Measurements from ENCODE around the gene ILKAP.
A peak's percentile ranks its signal among the peaks of the same experiment; 100 is the strongest.

ILKAP gene

DNA sequence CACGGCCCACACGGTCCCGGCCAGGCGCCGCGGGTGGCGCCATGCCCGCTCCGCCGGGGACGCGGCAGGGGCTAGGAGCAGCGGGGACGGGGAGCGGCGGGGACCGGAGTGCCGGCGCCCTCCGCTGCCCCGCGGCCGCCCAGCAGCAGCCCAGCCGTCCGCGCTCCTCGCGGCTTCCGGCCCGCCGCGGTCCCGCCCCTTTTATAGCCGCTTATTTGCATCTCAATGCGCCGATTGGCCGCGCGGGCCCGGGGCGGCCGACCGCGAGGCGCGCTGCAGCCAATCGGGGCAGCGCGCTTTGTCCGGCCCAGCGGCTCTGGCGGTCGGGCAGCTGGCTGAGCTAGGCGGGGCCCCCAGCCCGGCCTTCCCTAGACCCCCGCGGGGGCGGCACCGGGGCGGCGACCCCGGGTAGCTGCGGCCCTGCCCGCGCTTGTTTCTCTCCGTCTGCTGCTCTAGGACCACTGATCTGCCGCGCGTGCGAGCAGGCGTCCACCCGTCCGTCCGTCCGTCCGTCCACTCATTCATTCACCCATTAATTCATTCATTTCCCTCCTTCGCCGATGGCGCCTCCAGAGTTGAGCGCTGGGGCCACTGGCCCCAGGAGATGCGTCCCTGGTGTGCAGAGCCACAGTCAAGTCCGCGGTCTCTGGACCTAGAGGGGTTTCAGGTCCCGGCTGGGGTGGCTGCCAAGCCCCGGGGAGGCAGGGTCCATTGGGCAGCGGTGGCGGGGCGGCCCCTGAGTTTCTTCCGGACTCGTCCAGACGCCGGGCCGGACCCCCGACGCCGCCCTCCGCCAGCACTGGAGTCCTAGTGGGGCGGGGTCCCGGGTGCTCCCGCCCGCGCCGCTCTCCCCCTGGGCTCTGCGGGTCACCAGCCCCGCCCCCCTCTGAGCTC lies 36.6 kb upstream of the ILKAP start, which contains the start of gene HES6:
HES6 (minus strand) TSS at position 176 of the 894 bp plus-strand sequence; CDS start at position 43, 133 bp downstream.
- H3K9me3 Mint-ChIP-seq, result no peaks in the 10 kb centered on the region
- H3K4me3 Mint-ChIP-seq, result peak within 1 kb of the TSS; percentile 84
- H3K27me3 Mint-ChIP-seq, result peaks cover 39% of the 10 kb centered on the region
- H3K36me3 Mint-ChIP-seq (ENCODE audit: low read depth), result peaks cover 2% of the 10 kb centered on the region
- H3K27ac Mint-ChIP-seq, result peak within 1 kb of the TSS; percentile 82
- DNase-seq (peak; percentile 79), ATAC-seq (peak; percentile 79)
- peaks cover 12% of the 10 kb centered on the region for H3K4me1 Mint-ChIP-seq

GRCh38 chr2:238239543-238239862 lies 36.0 kb upstream of the ILKAP start:
- H3K4me1 Mint-ChIP-seq, result peaks cover 15% of the 10 kb centered on the region
- H3K27me3 Mint-ChIP-seq, result peaks cover 43% of the 10 kb centered on the region
- H3K36me3 Mint-ChIP-seq (ENCODE audit: low read depth), result no peaks in the 10 kb centered on the region
- H3K9me3 Mint-ChIP-seq, result no peaks in the 10 kb centered on the region
- H3K4me3 Mint-ChIP-seq, result no peak overlapping the region
- peak; percentile 2 for ATAC-seq
- peak; percentile 26 for DNase-seq
- H3K27ac Mint-ChIP-seq, result no peak overlapping the region

DNA sequence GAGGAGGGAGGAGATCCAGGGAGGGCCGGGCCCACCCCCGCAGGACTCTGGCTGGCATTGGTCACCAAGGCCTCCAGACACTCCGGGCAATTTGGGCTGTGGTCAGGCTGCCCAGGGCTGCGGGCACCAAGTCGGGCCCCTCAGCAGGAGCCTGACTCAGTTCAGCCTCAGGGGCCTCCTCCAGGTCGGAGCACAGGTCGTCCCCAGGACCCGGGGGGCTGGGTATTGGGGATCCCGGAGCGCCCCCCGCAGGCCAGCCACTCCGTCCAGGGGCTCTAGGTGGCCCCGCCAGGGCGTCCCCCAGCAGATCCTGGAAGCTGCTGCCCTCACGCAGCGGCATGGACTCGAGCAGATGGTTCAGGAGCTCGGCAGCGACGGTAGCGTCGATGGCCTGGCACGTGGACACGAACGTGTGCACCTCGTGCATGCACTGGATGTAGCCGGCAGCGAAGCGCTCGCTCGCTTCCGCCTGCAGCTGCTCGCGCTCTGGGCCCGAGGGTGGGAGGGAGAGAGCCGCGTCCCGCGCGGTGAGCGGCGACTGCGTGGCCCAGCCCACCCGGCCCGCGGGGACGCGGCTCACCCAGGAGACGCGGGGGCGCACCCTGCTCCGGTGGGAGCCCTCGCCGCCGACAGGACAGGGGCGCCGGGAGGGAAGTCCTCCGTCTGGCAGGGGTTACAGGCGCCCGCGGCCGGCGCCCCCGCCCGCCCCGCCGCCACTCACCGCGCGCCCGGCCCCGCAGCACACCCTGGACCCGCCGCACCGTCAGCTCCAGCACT lies 35.5 kb upstream of the ILKAP start:
- DNase-seq, result peak; percentile 36
- peaks cover 45% of the 10 kb centered on the region for H3K27me3 Mint-ChIP-seq
- H3K4me1 Mint-ChIP-seq, result peaks cover 17% of the 10 kb centered on the region
- H3K9me3 Mint-ChIP-seq, result no peaks in the 10 kb centered on the region
- H3K36me3 Mint-ChIP-seq (ENCODE audit: low read depth), result no peaks in the 10 kb centered on the region
- peak overlapping the region; percentile 26 for H3K4me3 Mint-ChIP-seq
- H3K27ac Mint-ChIP-seq, result no peak overlapping the region
- no peak for ATAC-seq

GRCh38 chr2:238238311-238238765 lies 34.8 kb upstream of the ILKAP start:
- no peak for DNase-seq
- peak overlapping the region; percentile 40 for H3K4me3 Mint-ChIP-seq
- H3K27ac Mint-ChIP-seq, result no peak overlapping the region
- no peaks in the 10 kb centered on the region for H3K9me3 Mint-ChIP-seq
- H3K36me3 Mint-ChIP-seq (ENCODE audit: low read depth), result no peaks in the 10 kb centered on the region
- peaks cover 46% of the 10 kb centered on the region for H3K27me3 Mint-ChIP-seq
- no peak for ATAC-seq
- H3K4me1 Mint-ChIP-seq, result peaks cover 20% of the 10 kb centered on the region

GRCh38 chr2:238237431-238238135 lies 34.1 kb upstream of the ILKAP start:
- Mint-ChIP-seq H3K27ac (no peak overlapping the region), H3K36me3 (ENCODE audit: low read depth) (no peaks in the 10 kb centered on the region), H3K9me3 (no peaks in the 10 kb centered on the region), H3K4me3 (peak overlapping the region; percentile 40), H3K4me1 (peaks cover 20% of the 10 kb centered on the region), H3K27me3 (peaks cover 46% of the 10 kb centered on the region)
- DNase-seq, result no peak
- ATAC-seq, result no peak

DNA sequence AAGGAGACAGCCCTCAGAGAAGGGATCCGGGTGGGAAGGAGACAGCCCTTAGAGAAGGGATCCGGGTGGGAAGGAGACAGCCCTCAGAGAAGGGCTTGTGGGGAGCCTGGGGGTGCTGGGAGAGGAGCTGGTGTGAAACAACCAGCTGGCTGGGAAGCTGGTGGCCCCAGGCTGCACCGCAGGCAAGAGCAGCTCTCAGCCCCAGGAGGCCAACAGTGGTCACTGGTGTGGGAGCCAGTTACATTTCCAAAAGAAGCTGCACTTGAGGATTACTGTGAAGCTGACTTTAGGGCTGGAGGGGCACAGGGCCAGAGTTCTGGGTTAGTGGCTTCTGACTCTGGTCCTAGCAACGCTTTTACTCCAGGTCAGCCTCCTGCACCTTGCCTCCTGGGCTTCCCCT lies 33.1 kb upstream of the ILKAP start:
- peaks cover 43% of the 10 kb centered on the region for H3K27me3 Mint-ChIP-seq
- H3K36me3 Mint-ChIP-seq (ENCODE audit: low read depth), result no peaks in the 10 kb centered on the region
- H3K9me3 Mint-ChIP-seq, result no peaks in the 10 kb centered on the region
- DNase-seq, result no peak
- H3K4me3 Mint-ChIP-seq, result no peak overlapping the region
- peaks cover 25% of the 10 kb centered on the region for H3K4me1 Mint-ChIP-seq
- ATAC-seq, result no peak
- no peak overlapping the region for H3K27ac Mint-ChIP-seq

DNA sequence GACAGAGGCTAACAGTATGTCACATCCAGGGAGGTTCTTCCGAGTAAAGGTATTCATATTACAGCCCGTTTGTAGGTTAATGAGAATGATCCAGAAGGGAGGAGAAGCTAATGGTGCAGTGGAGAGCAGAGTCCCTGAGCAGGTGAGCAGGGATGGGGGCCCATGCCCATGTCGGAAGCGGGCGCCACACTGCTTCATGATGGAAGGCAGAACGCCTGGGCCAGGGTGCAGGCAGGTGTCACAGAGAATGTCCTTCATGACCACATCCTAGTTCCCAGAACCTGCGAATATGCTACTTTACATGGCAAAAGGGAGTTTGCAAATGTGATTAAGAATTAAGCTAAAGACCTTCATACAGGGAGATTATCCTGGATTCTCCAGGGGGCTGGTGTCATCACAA lies 32.4 kb upstream of the ILKAP start:
- Mint-ChIP-seq H3K4me3 (no peak overlapping the region), H3K9me3 (no peaks in the 10 kb centered on the region), H3K27me3 (peaks cover 38% of the 10 kb centered on the region), H3K4me1 (peaks cover 28% of the 10 kb centered on the region), H3K36me3 (ENCODE audit: low read depth) (no peaks in the 10 kb centered on the region), H3K27ac (no peak overlapping the region)
- DNase-seq (no peak), ATAC-seq (no peak)

- Mint-ChIP-seq H3K4me1 (peaks cover 33% of the 10 kb centered on the region), H3K27ac (no peak overlapping the region), H3K27me3 (peaks cover 38% of the 10 kb centered on the region), H3K9me3 (no peaks in the 10 kb centered on the region), H3K36me3 (ENCODE audit: low read depth) (peaks cover 4% of the 10 kb centered on the region), H3K4me3 (peak overlapping the region; percentile 31)
- no peak for DNase-seq
- no peak for ATAC-seq
Observed at GRCh38 chr2:238235331-238235732, 31.8 kb upstream of the ILKAP start.

GRCh38 chr2:238233625-238234024 lies 30.1 kb upstream of the ILKAP start:
- peaks cover 36% of the 10 kb centered on the region for H3K27me3 Mint-ChIP-seq

DNA sequence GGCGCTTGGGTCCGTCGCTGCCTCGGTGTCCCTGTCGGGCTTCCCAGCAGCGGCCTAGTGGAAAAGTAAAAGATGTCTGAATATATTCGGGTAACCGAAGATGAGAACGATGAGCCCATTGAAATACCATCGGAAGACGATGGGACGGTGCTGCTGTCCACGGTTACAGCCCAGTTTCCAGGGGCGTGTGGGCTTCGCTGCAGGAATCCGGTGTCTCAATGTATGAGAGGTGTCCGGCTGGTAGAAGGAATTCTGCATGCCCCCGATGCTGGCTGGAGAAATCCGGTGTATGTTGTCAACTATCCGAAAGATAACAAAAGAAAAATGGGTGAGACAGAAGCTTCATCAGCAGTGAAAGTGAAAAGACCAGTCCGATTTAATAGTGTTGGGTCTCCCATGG lies 28.3 kb upstream of the ILKAP start:
- peak overlapping the region; percentile 82 for H3K4me3 Mint-ChIP-seq
- DNase-seq (no peak), ATAC-seq (no peak)
- peak overlapping the region; percentile 6 for H3K27ac Mint-ChIP-seq
- peaks cover 6% of the 10 kb centered on the region for H3K36me3 Mint-ChIP-seq (ENCODE audit: low read depth)
- H3K9me3 Mint-ChIP-seq, result no peaks in the 10 kb centered on the region
- peaks cover 32% of the 10 kb centered on the region for H3K4me1 Mint-ChIP-seq
- H3K27me3 Mint-ChIP-seq, result peaks cover 24% of the 10 kb centered on the region

More at GRCh38 chr2:238233625-238234024, 30.1 kb upstream of the ILKAP start:
- Mint-ChIP-seq H3K4me1 (peaks cover 38% of the 10 kb centered on the region), H3K36me3 (ENCODE audit: low read depth) (peaks cover 6% of the 10 kb centered on the region), H3K27ac (no peak overlapping the region), H3K4me3 (no peak overlapping the region), H3K9me3 (no peaks in the 10 kb centered on the region)
- DNase-seq, result no peak
- no peak for ATAC-seq

DNA sequence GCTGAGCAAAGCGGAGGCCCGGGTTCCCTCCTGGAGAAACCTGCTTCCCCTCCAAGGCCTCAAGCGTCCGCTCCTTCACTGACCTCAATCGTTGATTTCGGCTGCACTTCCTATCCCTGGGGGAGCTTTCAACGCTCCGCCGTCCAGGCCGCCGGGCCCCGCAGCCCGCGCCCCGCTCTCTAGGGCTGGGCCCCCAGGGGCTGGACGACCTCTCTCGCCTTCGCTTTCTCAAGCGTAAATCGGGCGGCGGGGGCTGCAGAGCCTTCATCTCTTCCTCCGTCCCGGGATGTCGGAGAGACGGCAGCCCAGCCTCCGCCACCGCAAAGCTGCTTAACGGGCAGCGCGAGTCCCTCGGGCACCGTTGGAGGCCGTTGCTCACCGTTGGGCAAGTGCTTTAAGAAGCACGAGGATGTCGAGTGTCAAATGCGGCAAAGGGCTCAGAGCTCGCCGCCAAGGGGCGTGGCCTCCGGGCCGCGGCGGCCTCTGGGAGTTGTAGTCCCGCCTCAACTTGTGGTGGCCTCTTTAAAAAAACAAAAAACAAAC lies 27.8 kb upstream of the ILKAP start:
- peaks cover 6% of the 10 kb centered on the region for H3K36me3 Mint-ChIP-seq (ENCODE audit: low read depth)
- H3K4me1 Mint-ChIP-seq, result peaks cover 32% of the 10 kb centered on the region
- ATAC-seq, result peak; percentile 77
- peaks cover 22% of the 10 kb centered on the region for H3K27me3 Mint-ChIP-seq
- H3K9me3 Mint-ChIP-seq, result no peaks in the 10 kb centered on the region
- DNase-seq, result peak; percentile 77
- peak overlapping the region; percentile 82 for H3K4me3 Mint-ChIP-seq
- peak overlapping the region; percentile 61 for H3K27ac Mint-ChIP-seq

DNA sequence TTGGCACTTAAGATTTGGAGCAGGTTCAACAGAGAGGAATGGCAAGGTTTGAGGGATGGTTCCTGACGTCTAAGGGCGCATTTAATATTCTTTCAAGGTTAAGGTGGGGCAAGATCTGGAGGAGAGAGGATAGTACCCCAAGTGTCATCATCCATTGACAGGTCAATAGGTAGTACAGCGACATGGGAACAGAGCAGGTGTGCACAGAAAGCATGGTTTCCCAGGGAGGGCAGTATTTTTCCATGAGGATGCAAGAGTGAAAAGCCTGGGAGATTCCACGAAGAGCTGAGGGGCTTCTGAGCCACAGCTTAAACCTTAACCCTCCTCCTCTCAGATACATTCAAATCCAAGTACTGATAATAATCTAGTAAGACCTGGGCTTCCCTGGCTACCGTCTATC lies 27.2 kb upstream of the ILKAP start:
- peak overlapping the region; percentile 18 for H3K27ac Mint-ChIP-seq
- no peaks in the 10 kb centered on the region for H3K9me3 Mint-ChIP-seq
- H3K27me3 Mint-ChIP-seq, result peaks cover 15% of the 10 kb centered on the region
- no peak for DNase-seq
- H3K36me3 Mint-ChIP-seq (ENCODE audit: low read depth), result peaks cover 6% of the 10 kb centered on the region
- peak overlapping the region; percentile 82 for H3K4me3 Mint-ChIP-seq
- ATAC-seq, result no peak
- peaks cover 32% of the 10 kb centered on the region for H3K4me1 Mint-ChIP-seq

DNA sequence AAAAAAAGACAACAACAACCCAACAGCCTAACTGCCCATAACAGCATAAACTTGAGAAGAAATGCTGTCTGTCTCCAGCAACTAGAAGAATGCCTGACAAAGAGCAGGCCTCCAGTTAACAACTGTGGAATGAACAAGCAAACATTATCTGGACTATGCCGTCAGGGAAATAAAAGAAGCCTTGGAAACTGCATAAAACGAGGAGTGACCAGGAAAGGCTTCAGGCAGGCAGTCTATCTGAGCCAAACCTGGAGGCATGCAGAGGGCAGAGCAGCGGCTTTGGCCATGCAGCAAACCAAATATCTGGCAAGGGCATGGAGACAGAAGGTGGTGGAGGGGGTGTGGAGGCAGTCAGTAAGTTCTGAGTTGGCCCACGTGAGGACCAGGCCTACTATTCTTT lies 25.2 kb upstream of the ILKAP start:
- Mint-ChIP-seq H3K27ac (no peak overlapping the region), H3K36me3 (ENCODE audit: low read depth) (peaks cover 6% of the 10 kb centered on the region), H3K27me3 (peaks cover 3% of the 10 kb centered on the region), H3K9me3 (no peaks in the 10 kb centered on the region), H3K4me3 (no peak overlapping the region), H3K4me1 (peaks cover 23% of the 10 kb centered on the region)
- DNase-seq, result no peak
- no peak for ATAC-seq

DNA sequence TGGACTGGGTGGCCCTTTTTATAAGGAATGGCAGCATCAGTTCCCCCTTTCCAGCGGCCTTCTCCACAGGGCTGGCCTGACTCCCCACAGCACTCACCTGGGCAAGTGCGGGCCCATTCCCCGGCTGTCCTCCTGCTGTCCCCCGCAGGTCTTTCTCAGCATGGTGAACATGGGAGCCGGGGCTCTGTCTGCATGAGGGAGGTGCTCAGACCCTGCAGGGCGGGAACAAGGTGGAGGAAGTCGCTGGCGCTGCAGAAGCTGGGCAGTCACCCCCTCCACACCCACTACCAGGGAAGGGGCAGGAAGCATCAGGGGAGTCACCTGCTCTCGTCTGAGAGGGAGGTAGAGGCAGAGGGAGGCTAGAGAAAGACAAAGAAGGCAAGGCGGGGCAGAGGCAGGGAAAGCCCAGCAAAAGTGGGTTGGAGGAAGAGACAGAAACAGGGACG lies 24.1 kb upstream of the ILKAP start:
- Mint-ChIP-seq H3K27ac (no peak overlapping the region), H3K27me3 (peaks cover 3% of the 10 kb centered on the region), H3K4me1 (peaks cover 19% of the 10 kb centered on the region), H3K36me3 (ENCODE audit: low read depth) (peaks cover 6% of the 10 kb centered on the region), H3K9me3 (no peaks in the 10 kb centered on the region), H3K4me3 (no peak overlapping the region)
- ATAC-seq, result no peak
- no peak for DNase-seq

Data from activated naive CD8-positive, alpha-beta T cell treated with anti-CD3 and anti-CD28 coated beads, Interleukin-2, amount 50 U/mL, for 24 hours (primary cell).